Panc1 (cell line): ENCODE results near the gene VAPA. TPM values are rescaled to one million over a fixed set of nuclear protein-coding genes. Genes with fewer than 3 reads are reported as not detected.

Source experiments
- ATAC-seq: fragments of 200-7000 bp; cut with Tn5 transposase; 2 replicates; pipeline ENCODE4 v1.9.1; 2020; ENCODE audit warnings: mild to moderate bottlenecking, moderate library complexity
- BruUV-seq: library from RNA; stranded (reverse); fragments of 400-500 nt; replicated peaks from 2 replicates; lab custom pipeline; 2021; lab: Mats Ljungman, UMichigan
- CTCF ChIA-PET: fragments of 300-600 bp; sonication (Branson Sonifier 250); formaldehyde crosslinking; loops from one replicate; lab custom pipeline; 2022; ENCODE audit warnings: antibody characterized with exemption; lab: Charles Lee
- POLR2A ChIA-PET: fragments of 300-600 bp; sonication (Branson Sonifier 250); formaldehyde crosslinking; loops from one replicate; lab custom pipeline; 2022; ENCODE audit warnings: antibody characterized with exemption; lab: Charles Lee
- DNase-seq: peaks from one replicate; pipeline ENCODE4 v3.0.0-alpha.2; 2010; ENCODE audit warnings: low read depth, low spot score
- H3K27ac ChIP-seq: 2 replicates; pipeline ENCODE4 v1.5.1; 2011; ENCODE audit warnings: mild to moderate bottlenecking, low read length, inconsistent platforms
- H3K27me3 ChIP-seq: fragments of 200-500 bp; sonication (Bioruptor generic); 2 replicates; pipeline ENCODE4 v1.6.0; 2014; ENCODE audit warnings: low read length, inconsistent platforms; ENCODE audit not compliant: control insufficient read depth, insufficient read depth
- H3K36me3 ChIP-seq: fragments of 200-500 bp; sonication (Bioruptor generic); 2 replicates; pipeline ENCODE4 v1.5.1; 2014; ENCODE audit warnings: inconsistent platforms, mild to moderate bottlenecking, low read length, moderate library complexity; ENCODE audit not compliant: control insufficient read depth, insufficient read depth
- H3K4me1 ChIP-seq: 2 replicates; pipeline ENCODE4 v1.5.1; 2011; ENCODE audit warnings: inconsistent platforms, mild to moderate bottlenecking, low read length, moderate library complexity; ENCODE audit not compliant: control insufficient read depth, insufficient read depth
- H3K4me3 ChIP-seq, 2 experiments: 2 replicates each; pipeline ENCODE4 v1.5.1; 2011 to 2012; ENCODE audit warnings: low read depth in 2 of 2, low read length in 2 of 2, mild to moderate bottlenecking in 2 of 2, inconsistent platforms in 1 of 2, moderate library complexity in 1 of 2
- H3K9me3 ChIP-seq: fragments of 200-500 bp; sonication (Bioruptor generic); 2 replicates; pipeline ENCODE4 v1.5.1; 2014; ENCODE audit warnings: low read depth, mild to moderate bottlenecking, inconsistent platforms, low read length, moderate library complexity; ENCODE audit not compliant: control insufficient read depth, insufficient read depth
- POLR2AphosphoS5 ChIP-seq: IDR thresholded peaks from 2 replicates; pipeline ENCODE4 v1.6.1; 2012; ENCODE audit warnings: mild to moderate bottlenecking, low read depth, low read length, moderate library complexity
- SIN3A ChIP-seq: IDR thresholded peaks from 2 replicates; pipeline ENCODE4 v1.6.1; 2012; ENCODE audit warnings: low read depth, mild to moderate bottlenecking, low read length, moderate library complexity, borderline replicate concordance; ENCODE audit not compliant: insufficient read depth
- TCF7L2 ChIP-seq: IDR thresholded peaks from 2 replicates; pipeline ENCODE4 v1.6.1; 2011; ENCODE audit warnings: mild to moderate bottlenecking, low read depth, low read length, inconsistent platforms
- in situ Hi-C: cut with HindIII; loops from 2 replicates; pipeline ENCODE4 v1.10.0; 2016; ENCODE audit warnings: low sequenced_read_pairs, low pct_unique_long_range_greater_than_20kb
- intact Hi-C: fragments of 100-400 bp; cut with micrococcal nuclease; formaldehyde crosslinking; loops from one replicate; pipeline ENCODE4 v1.10.0; 2022; ENCODE audit not compliant: unreplicated experiment
- total RNA-seq: library from RNA; stranded (reverse); gene quantifications from one replicate; pipeline ENCODE4 v1.2.1, GENCODE V29; 2021; ENCODE audit not compliant: unreplicated experiment
- TF ChIP-seq, protein P1 (sequence below): fragments of 450-650 bp; IDR thresholded peaks from 2 replicates; pipeline ENCODE4 v1.5.1; 2017; ENCODE audit warnings: mild to moderate bottlenecking
- TF ChIP-seq, protein P2 (sequence below), 2 experiments: IDR thresholded peaks; 2 replicates each; pipeline ENCODE4 v1.6.1; 2011 to 2012; ENCODE audit warnings: low read depth in 2 of 2, control low read depth in 1 of 2, low read length in 1 of 2, mild to moderate bottlenecking in 1 of 2, moderate library complexity in 1 of 2; ENCODE audit not compliant: insufficient read depth in 1 of 2

Gene VAPA
- total RNA-seq, 1 experiment from 2014 or later, result 228 TPM

DNA sequence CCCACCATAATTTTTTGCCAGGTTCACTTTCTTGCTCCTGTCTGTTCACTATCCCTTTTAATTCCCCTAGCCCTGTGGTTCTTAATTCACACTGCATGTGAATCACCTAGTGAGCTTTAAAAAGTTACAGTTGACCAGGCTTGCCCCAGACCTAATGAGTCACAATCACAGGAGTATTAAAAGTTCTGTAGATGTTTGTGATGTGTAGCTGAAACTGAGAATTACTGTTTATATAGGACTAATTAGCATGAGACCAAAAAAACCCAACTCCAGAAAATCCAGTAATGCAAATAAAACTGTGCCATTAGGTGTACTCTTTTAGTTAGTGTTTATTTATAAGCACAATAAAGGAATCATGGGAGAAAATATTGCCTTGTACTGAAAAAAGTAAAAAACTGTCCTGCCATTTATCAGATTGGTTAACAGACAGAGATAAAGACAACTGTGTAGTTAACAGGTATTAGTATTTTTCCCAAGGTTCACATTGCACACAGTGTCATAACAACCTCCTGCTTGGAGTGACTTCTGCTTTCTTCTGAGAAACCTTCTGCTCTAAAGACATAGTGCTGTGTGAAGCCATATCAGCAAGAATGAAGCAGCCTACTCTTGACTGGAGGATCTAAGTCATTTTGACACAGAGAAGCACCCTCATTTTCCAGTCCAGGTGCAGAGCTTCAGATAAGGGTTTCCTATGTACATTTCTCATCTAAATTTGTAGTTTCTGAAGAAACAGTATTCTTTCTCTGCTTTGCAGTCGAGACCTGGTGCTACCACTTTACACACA, 39.0 kb downstream of the VAPA start:
- ChIA-PET CTCF (no interaction called here), POLR2A (no interaction called here)
- intact Hi-C loops, result no loop called here
- no peak overlapping the region for H3K27ac ChIP-seq
- H3K27me3 ChIP-seq, result no peaks in the 10 kb centered on the region
- peaks cover 19% of the 10 kb centered on the region for H3K36me3 ChIP-seq
- no peaks in the 10 kb centered on the region for H3K9me3 ChIP-seq
- in situ Hi-C loops, result no loop called here
- no peaks in the 10 kb centered on the region for H3K4me1 ChIP-seq
- BruUV-seq, result no TSS peak
- no peak overlapping the region for H3K4me3 ChIP-seq
- no peak for TF ChIP-seq SIN3A
- TF ChIP-seq, protein P1, sequence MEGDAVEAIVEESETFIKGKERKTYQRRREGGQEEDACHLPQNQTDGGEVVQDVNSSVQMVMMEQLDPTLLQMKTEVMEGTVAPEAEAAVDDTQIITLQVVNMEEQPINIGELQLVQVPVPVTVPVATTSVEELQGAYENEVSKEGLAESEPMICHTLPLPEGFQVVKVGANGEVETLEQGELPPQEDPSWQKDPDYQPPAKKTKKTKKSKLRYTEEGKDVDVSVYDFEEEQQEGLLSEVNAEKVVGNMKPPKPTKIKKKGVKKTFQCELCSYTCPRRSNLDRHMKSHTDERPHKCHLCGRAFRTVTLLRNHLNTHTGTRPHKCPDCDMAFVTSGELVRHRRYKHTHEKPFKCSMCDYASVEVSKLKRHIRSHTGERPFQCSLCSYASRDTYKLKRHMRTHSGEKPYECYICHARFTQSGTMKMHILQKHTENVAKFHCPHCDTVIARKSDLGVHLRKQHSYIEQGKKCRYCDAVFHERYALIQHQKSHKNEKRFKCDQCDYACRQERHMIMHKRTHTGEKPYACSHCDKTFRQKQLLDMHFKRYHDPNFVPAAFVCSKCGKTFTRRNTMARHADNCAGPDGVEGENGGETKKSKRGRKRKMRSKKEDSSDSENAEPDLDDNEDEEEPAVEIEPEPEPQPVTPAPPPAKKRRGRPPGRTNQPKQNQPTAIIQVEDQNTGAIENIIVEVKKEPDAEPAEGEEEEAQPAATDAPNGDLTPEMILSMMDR, result no peak
- no peak for TF ChIP-seq TCF7L2
- TF ChIP-seq, protein P2, sequence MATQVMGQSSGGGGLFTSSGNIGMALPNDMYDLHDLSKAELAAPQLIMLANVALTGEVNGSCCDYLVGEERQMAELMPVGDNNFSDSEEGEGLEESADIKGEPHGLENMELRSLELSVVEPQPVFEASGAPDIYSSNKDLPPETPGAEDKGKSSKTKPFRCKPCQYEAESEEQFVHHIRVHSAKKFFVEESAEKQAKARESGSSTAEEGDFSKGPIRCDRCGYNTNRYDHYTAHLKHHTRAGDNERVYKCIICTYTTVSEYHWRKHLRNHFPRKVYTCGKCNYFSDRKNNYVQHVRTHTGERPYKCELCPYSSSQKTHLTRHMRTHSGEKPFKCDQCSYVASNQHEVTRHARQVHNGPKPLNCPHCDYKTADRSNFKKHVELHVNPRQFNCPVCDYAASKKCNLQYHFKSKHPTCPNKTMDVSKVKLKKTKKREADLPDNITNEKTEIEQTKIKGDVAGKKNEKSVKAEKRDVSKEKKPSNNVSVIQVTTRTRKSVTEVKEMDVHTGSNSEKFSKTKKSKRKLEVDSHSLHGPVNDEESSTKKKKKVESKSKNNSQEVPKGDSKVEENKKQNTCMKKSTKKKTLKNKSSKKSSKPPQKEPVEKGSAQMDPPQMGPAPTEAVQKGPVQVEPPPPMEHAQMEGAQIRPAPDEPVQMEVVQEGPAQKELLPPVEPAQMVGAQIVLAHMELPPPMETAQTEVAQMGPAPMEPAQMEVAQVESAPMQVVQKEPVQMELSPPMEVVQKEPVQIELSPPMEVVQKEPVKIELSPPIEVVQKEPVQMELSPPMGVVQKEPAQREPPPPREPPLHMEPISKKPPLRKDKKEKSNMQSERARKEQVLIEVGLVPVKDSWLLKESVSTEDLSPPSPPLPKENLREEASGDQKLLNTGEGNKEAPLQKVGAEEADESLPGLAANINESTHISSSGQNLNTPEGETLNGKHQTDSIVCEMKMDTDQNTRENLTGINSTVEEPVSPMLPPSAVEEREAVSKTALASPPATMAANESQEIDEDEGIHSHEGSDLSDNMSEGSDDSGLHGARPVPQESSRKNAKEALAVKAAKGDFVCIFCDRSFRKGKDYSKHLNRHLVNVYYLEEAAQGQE (IDR thresholded peaks at IDR 0.05; ENCODE audit: insufficient read depth in 1 of 2, low read depth in 2 of 2, low read length in 1 of 2), result no peak
- TF ChIP-seq POLR2AphosphoS5, result no peak
- DNase-seq (no peak), ATAC-seq (no peak)

DNA sequence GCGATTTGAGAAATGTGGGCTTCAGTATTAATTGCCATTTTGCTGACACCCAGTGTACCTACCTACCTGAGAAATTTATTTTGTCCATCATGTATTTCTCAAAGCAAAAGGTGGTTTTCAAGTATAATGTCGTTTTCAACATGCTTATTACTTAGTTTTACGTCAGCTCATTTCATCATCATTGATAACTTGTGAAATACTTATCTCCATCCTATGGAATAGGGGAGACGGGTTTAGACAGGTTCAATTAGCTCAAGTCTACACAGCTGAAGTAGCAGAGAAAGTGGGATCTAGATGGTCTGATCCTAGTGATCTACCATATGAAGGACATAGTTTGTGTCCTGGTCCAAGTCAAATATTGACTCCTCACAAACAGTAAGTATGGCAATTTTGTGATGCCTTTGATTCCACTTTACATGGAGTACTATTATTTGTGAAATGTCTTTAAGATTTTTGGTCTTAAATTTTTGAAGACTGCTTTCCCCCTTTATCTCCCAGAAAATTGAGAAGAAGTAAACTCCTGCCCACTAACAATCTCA, 45.1 kb downstream of the VAPA start:
- DNase-seq (no peak), ATAC-seq (no peak)
- no peaks in the 10 kb centered on the region for H3K4me1 ChIP-seq
- intact Hi-C loops (no loop called here), in situ Hi-C loops (no loop called here)
- peaks cover 11% of the 10 kb centered on the region for H3K36me3 ChIP-seq
- POLR2A ChIA-PET, result no interaction called here
- no peak for TF ChIP-seq TCF7L2
- TF ChIP-seq, protein P1, result no peak
- TF ChIP-seq POLR2AphosphoS5, result no peak
- no peak overlapping the region for H3K4me3 ChIP-seq
- no peak overlapping the region for H3K27ac ChIP-seq
- no peaks in the 10 kb centered on the region for H3K9me3 ChIP-seq
- BruUV-seq, result no TSS peak
- no peaks in the 10 kb centered on the region for H3K27me3 ChIP-seq
- CTCF ChIA-PET, result no interaction called here
